HepG2 (cell line): Measurements from ENCODE around the gene ATP11A. TPM values are rescaled to one million over a fixed set of nuclear protein-coding genes. Genes with fewer than 3 reads are reported as not detected.

Experiments used
- ATAC-seq: fragments of 200-7000 bp; cut with Tn5 transposase; 3 replicates; pipeline ENCODE4 v1.9.1; 2020; ENCODE audit warnings: mild to moderate bottlenecking, moderate library complexity
- BruUV-seq: library from RNA; stranded (reverse); fragments of 400-500 nt; replicated peaks from 2 replicates; lab custom pipeline; 2021; lab: Mats Ljungman, UMichigan
- CTCF ChIA-PET: fragments of 300-600 bp; formaldehyde crosslinking; extraction: SDS; loops from one replicate; lab custom pipeline; 2021; ENCODE audit warnings: low total read pairs, inconsistent platforms, low intra/inter-chr PET ratio; lab: Yijun Ruan, JAX
- POLR2A ChIA-PET: fragments of 350-600 bp; sonication (Branson Sonifier 250); formaldehyde crosslinking; loops from one replicate; lab custom pipeline; 2020; ENCODE audit warnings: antibody characterized with exemption, inconsistent platforms; lab: Yijun Ruan, JAX
- DNase-seq: peaks from one replicate; pipeline ENCODE4 v3.0.0-alpha.2; 2015; ENCODE audit warnings: low spot score
- FAIRE-seq: peaks from 3 replicates; lab custom pipeline; 2011; peaks lifted over from hg19 to GRCh38; lab: Jason Lieb, UNC
- H2AFZ ChIP-seq: one replicate; pipeline ENCODE4 v1.6.1; 2011; ENCODE audit warnings: low read length, inconsistent platforms
- H3K27ac ChIP-seq: fragments of 300-600 bp; 3 replicates; pipeline ENCODE4 v1.8.0; 2011; ENCODE audit warnings: mixed run types, mild to moderate bottlenecking, mixed read lengths, low read length, inconsistent platforms; ENCODE audit not compliant: insufficient read depth; ENCODE audit errors: extremely low read length
- H3K27me3 ChIP-seq, 2 experiments: fragments of 200-600 bp in 1 of 2; 2 replicates in 1 of 2; 3 replicates in 1 of 2; pipeline versions ENCODE4 v1.6.0 to v1.8.0; 2011; ENCODE audit warnings: low read length in 2 of 2, mild to moderate bottlenecking in 2 of 2, moderate library complexity in 2 of 2, inconsistent platforms in 1 of 2; ENCODE audit not compliant: insufficient read depth in 2 of 2, control insufficient read depth in 1 of 2
- H3K36me3 ChIP-seq, 2 experiments: fragments of 200-600 bp in 1 of 2; replicated peaks in 1 of 2; 2 replicates in 1 of 2; 3 replicates in 1 of 2; pipeline versions ENCODE4 v1.5.1 to v1.8.0; 2011; ENCODE audit warnings: low read length in 2 of 2, inconsistent platforms in 1 of 2; ENCODE audit not compliant: insufficient read depth in 2 of 2, control insufficient read depth in 1 of 2
- H3K4me1 ChIP-seq: 2 replicates; pipeline ENCODE4 v1.5.1; 2012; ENCODE audit warnings: low read length, inconsistent platforms; ENCODE audit not compliant: insufficient read depth
- H3K4me2 ChIP-seq: 2 replicates; pipeline ENCODE4 v1.6.0; 2011; ENCODE audit warnings: low read depth, low read length, inconsistent platforms
- H3K4me3 ChIP-seq, 3 experiments: fragments of 200-600 bp in 1 of 3; sonication (generic), shearing (Covaris generic) in 1 of 3; replicated peaks in 1 of 3; 2 replicates each; pipeline ENCODE4 v1.5.1; 2011 to 2016; ENCODE audit warnings: low read length in 3 of 3, inconsistent platforms in 2 of 3, low read depth in 2 of 3, mild to moderate bottlenecking in 2 of 3, control low read depth in 1 of 3, mixed read lengths in 1 of 3; ENCODE audit not compliant: insufficient read depth in 1 of 3
- H3K79me2 ChIP-seq: one replicate; pipeline ENCODE4 v1.6.1; 2011; ENCODE audit warnings: low read length, inconsistent platforms; ENCODE audit not compliant: insufficient read depth
- H3K9ac ChIP-seq: 2 replicates; pipeline ENCODE4 v1.6.0; 2011; ENCODE audit warnings: mild to moderate bottlenecking, low read depth, low read length, inconsistent platforms; ENCODE audit not compliant: insufficient read depth
- H3K9me3 ChIP-seq: 2 replicates; pipeline ENCODE4 v1.5.1; 2012; ENCODE audit warnings: mild to moderate bottlenecking, low read length
- H4K20me1 ChIP-seq: 2 replicates; pipeline ENCODE4 v1.6.0; 2011; ENCODE audit warnings: inconsistent platforms, mild to moderate bottlenecking, low read length, moderate library complexity; ENCODE audit not compliant: insufficient read depth
- DMAP1 ChIP-seq: IDR thresholded peaks from 2 replicates; pipeline ENCODE4 v1.6.1; 2016
- HNRNPLL ChIP-seq: fragments of 200-400 bp; formaldehyde crosslinking; IDR thresholded peaks from 2 replicates; pipeline ENCODE4 v1.6.1; 2017; ENCODE audit warnings: mild to moderate bottlenecking, low read depth, low read length; ENCODE audit not compliant: poor library complexity, severe bottlenecking
- HOXD1 ChIP-seq: sonication (generic); formaldehyde crosslinking; IDR thresholded peaks from 2 replicates; pipeline ENCODE4 v1.5.0; 2020; ENCODE audit warnings: missing genetic modification reagents
- POLR2G ChIP-seq: fragments of 200-400 bp; formaldehyde crosslinking; IDR thresholded peaks from 2 replicates; pipeline ENCODE4 v1.6.1; 2018; ENCODE audit warnings: mild to moderate bottlenecking, low read depth, low read length, moderate library complexity
- YY1 ChIP-seq: IDR thresholded peaks from 2 replicates; pipeline ENCODE4 v1.6.1; 2011; ENCODE audit warnings: low read length, low read depth, moderate library complexity, mild to moderate bottlenecking; ENCODE audit not compliant: insufficient read depth, insufficient replicate concordance
- ZNF180 ChIP-seq: sonication (generic); formaldehyde crosslinking; IDR thresholded peaks from 2 replicates; pipeline ENCODE4 v1.4.0; 2020; ENCODE audit warnings: low read depth, missing genetic modification reagents, borderline replicate concordance
- ZNF337 ChIP-seq: sonication (generic); formaldehyde crosslinking; IDR thresholded peaks from 2 replicates; pipeline ENCODE4 v1.5.1; 2020; ENCODE audit warnings: missing genetic modification reagents, low read depth, mild to moderate bottlenecking, borderline replicate concordance
- ZNF790 ChIP-seq: sonication (generic); formaldehyde crosslinking; IDR thresholded peaks from 2 replicates; pipeline ENCODE4 v1.8.0; 2022; ENCODE audit warnings: missing genetic modification reagents, mild to moderate bottlenecking, borderline replicate concordance
- WGBS: methylation state at CpG from one replicate; pipeline ENCODE4 v1.1.6; 2017; ENCODE audit warnings: low lambda C conversion rate; 5-methylcytosine and 5-hydroxymethylcytosine counted together
- in situ Hi-C: cut with HindIII; loops from 2 replicates; pipeline ENCODE4 v1.10.0; 2017; ENCODE audit warnings: low pct_unique_long_range_greater_than_20kb; ENCODE audit not compliant: extremely low pct_ligation_motif_present
- intact Hi-C: fragments of 100-400 bp; cut with micrococcal nuclease; formaldehyde crosslinking; loops from one replicate; pipeline ENCODE4 v1.10.0; 2022; ENCODE audit not compliant: unreplicated experiment
- polyA plus RNA-seq, 8 experiments: library from polyadenylated mRNA; depleted of rRNA in 3 of 8; stranded (reverse) in 7 of 8; unstranded in 1 of 8; fragments of >200 nt; fragmentation: Illumina TruSeq in 4 of 8; extraction: Trizol in 4 of 8; gene quantifications; 2 replicates each; pipeline versions ENCODE4 v1.2.1 to v1.2.3, GENCODE V29; 2011 to 2016; ENCODE audit warnings: low read depth in 4 of 8, missing spikeins in 1 of 8, mixed read lengths in 1 of 8; ENCODE audit not compliant: insufficient read depth in 1 of 8
- total RNA-seq, 5 experiments: library from RNA; depleted of rRNA; stranded (reverse); fragments of >200 nt; fragmentation: Illumina TruSeq; extraction: Trizol; gene quantifications; 2 replicates each; pipeline ENCODE4 v1.2.3, GENCODE V29; 2016; ENCODE audit warnings: low read depth in 1 of 5
- TF ChIP-seq, protein P1 (sequence below): sonication (generic); formaldehyde crosslinking; IDR thresholded peaks from 2 replicates; pipeline ENCODE4 v1.4.0; 2020; ENCODE audit warnings: low read depth, missing genetic modification reagents
- TF ChIP-seq, protein P2 (sequence below): sonication (generic); formaldehyde crosslinking; IDR thresholded peaks from 2 replicates; pipeline ENCODE4 v1.4.0; 2020; ENCODE audit warnings: mild to moderate bottlenecking, low read depth, missing genetic modification reagents

The ATP11A gene
- total and polyA plus RNA-seq, 2 of the 13 experiments (the other 11 are each of a cell fraction or from before 2014, with no cell fraction given) = 18.4 to 20.1 TPM

DNA sequence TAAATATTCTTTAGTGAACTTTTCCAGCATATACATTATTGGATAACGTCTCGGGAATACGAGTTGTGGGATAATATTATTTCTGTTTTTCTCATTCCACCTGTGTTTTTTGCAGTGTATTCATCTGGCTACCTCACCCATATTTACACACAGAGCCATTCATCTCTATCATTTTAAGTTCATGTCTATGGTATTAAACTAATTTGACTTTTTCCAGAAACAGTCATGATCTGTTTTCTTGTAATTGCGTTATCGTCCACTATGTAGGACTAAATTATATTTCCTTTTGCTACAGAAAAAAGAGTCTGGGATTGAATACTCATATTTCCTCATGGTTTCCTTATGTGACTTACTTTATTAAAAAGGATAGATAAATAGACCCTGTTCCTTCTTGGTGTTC is 2.7 kb downstream of the ATP11A start:
- 87% methylated on average over 5 of the region's 5 CpGs for WGBS
- H3K27ac ChIP-seq = no peak overlapping the region
- BruUV-seq = no TSS peak
- H3K36me3 ChIP-seq = peaks cover 9 to 30% of the 10 kb centered on the region in 2 experiments
- FAIRE-seq = no peak
- no peak for TF ChIP-seq ZNF337 (CRISPR knock-in tag)
- TF ChIP-seq, protein P1, sequence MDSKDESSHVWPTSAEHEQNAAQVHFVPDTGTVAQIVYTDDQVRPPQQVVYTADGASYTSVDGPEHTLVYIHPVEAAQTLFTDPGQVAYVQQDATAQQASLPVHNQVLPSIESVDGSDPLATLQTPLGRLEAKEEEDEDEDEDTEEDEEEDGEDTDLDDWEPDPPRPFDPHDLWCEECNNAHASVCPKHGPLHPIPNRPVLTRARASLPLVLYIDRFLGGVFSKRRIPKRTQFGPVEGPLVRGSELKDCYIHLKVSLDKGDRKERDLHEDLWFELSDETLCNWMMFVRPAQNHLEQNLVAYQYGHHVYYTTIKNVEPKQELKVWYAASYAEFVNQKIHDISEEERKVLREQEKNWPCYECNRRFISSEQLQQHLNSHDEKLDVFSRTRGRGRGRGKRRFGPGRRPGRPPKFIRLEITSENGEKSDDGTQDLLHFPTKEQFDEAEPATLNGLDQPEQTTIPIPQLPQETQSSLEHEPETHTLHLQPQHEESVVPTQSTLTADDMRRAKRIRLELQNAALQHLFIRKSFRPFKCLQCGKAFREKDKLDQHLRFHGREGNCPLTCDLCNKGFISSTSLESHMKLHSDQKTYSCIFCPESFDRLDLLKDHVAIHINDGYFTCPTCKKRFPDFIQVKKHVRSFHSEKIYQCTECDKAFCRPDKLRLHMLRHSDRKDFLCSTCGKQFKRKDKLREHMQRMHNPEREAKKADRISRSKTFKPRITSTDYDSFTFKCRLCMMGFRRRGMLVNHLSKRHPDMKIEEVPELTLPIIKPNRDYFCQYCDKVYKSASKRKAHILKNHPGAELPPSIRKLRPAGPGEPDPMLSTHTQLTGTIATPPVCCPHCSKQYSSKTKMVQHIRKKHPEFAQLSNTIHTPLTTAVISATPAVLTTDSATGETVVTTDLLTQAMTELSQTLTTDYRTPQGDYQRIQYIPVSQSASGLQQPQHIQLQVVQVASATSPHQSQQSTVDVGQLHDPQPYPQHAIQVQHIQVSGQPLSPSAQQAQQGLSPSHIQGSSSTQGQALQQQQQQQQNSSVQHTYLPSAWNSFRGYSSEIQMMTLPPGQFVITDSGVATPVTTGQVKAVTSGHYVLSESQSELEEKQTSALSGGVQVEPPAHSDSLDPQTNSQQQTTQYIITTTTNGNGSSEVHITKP (CRISPR knock-in tag) = no peak
- no peak for TF ChIP-seq YY1
- no peak for TF ChIP-seq ZNF180 (CRISPR knock-in tag)
- TF ChIP-seq, protein P2, sequence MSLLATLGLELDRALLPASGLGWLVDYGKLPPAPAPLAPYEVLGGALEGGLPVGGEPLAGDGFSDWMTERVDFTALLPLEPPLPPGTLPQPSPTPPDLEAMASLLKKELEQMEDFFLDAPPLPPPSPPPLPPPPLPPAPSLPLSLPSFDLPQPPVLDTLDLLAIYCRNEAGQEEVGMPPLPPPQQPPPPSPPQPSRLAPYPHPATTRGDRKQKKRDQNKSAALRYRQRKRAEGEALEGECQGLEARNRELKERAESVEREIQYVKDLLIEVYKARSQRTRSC (CRISPR knock-in tag) = no peak
- no peak for TF ChIP-seq DMAP1 (CRISPR knock-in tag)
- no peak for TF ChIP-seq ZNF790 (CRISPR knock-in tag)
- TF ChIP-seq POLR2G = no peak
- no peak for TF ChIP-seq HOXD1 (CRISPR knock-in tag)
- no peak for TF ChIP-seq HNRNPLL
- no peak for ATAC-seq
- ChIA-PET CTCF (no interaction called here), POLR2A (no interaction called here)
- peak overlapping the region; percentile 92 for H3K9ac ChIP-seq
- peaks cover 64% of the 10 kb centered on the region for H3K4me1 ChIP-seq
- in situ Hi-C loops (no loop called here), intact Hi-C loops (loop anchor here (5.0 kb wide), 1 partner anchor 455 kb away; no protein-coding TSS in a partner anchor)
- peaks cover 75% of the 10 kb centered on the region for H3K79me2 ChIP-seq
- H2AFZ ChIP-seq = no peak overlapping the region
- peak overlapping the region; percentile 88 to 96 (median 90) for H3K4me3 ChIP-seq
- no peaks in the 10 kb centered on the region; a peak in 1 of 5 replicates for H3K27me3 ChIP-seq
- H4K20me1 ChIP-seq = peaks cover 51% of the 10 kb centered on the region
- DNase-seq = no peak
- H3K9me3 ChIP-seq = no peaks in the 10 kb centered on the region
- H3K4me2 ChIP-seq = peak overlapping the region; percentile 96
